IPS-NIHi7 (cell line): Measurements from ENCODE around the gene SLC1A5.

Experiments used
- DNase-seq: peaks from one replicate; pipeline ENCODE4 v3.0.0; 2012; ENCODE audit warnings: mixed read lengths; ENCODE audit errors: extremely low spot score

Gene SLC1A5

DNA sequence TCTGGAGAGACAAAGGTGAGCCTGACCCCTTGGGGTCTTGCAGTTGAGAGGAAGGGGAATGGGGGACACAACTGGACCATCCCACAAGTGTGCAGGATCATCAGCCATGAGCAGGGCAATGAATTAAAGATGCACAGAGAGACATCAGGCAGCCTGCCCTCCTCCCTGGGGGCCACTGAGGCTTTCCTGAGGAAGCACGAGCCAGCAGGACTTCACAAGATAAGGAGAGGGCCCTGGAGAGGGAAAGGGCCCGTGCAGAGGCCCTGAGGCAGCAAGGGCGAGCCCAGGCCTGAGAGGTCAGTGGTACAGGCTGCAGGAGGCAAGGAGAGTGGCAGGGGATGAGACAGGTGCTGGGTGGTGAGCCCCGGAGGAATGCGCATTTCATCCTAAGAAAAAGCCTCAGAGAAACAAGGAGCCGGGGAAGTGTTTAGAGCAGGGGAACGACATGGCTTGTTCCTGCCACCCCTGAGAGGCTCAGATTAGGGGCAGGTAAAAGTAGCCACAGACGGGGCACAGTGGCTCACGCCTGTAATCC lies 62.5 kb downstream of the SLC1A5 start:
- no peak for DNase-seq

DNA sequence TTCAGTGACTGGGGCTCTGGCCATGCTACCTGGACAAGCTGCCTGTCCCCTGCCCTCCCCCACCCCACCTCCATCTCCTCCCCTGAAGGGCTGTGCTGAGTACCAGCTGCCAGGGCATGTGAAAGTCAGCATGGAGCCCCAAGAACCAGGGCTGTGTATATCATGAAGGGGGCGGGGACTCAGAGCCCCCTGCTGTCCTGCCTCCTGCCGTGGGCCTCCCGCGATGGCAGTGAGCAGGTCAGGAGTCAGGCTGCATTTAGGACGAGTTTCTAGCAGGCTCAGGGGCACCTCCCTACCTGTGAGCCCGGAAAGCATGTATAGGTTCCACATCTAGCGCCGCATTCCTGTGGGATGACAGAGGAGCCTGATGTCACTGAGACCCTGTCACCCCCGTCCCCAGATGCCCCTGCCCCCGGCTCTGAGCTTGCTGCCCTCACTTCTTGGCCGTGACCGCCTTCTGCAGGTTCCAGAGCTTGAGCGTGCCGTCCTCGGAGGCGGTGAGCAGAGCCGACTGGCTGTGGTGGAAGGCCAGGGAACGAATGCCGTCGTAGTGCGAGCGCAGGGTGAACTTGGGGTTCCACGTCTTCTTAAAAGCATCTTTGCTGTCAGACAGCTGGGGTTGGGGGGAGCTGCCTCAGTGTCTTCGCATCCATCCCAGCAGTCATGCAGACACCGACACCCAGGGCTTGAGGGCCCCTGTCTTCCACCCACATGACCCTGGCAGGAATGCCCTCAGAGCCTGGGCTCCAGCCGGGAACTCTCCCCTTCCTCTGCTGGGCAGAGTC lies 63.2 kb downstream of the SLC1A5 start:
- no peak for DNase-seq
